Progenitor cell of endocrine pancreas (in vitro differentiated cells): ENCODE results near the gene ARL4C. TPM values are rescaled to one million over a fixed set of nuclear protein-coding genes. Genes with fewer than 3 reads are reported as not detected.

Source experiments
- DNase-seq: peaks from one replicate; pipeline ENCODE4 v3.0.0; 2021; ENCODE audit warnings: low spot score; ENCODE audit not compliant: unreplicated experiment
- H3K27ac Mint-ChIP-seq: 2 replicates; pipeline ENCODE4 v1.8.0; 2021; ENCODE audit warnings: mild to moderate bottlenecking, moderate library complexity, mixed read lengths
- H3K27me3 Mint-ChIP-seq: 2 replicates; pipeline ENCODE4 v1.8.0; 2021; ENCODE audit warnings: mixed read lengths
- H3K36me3 Mint-ChIP-seq: 2 replicates; pipeline ENCODE4 v1.8.0; 2022; ENCODE audit warnings: mixed read lengths; ENCODE audit not compliant: insufficient read depth
- H3K4me1 Mint-ChIP-seq: 2 replicates; pipeline ENCODE4 v1.8.0; 2021; ENCODE audit warnings: low read depth, mixed read lengths
- H3K4me3 Mint-ChIP-seq: 2 replicates; pipeline ENCODE4 v1.8.0; 2021; ENCODE audit warnings: low read depth, mild to moderate bottlenecking, moderate library complexity, mixed read lengths
- H3K9me3 Mint-ChIP-seq: 2 replicates; pipeline ENCODE4 v1.8.0; 2021; ENCODE audit warnings: low read depth, mixed read lengths
- total RNA-seq: library from RNA; stranded (reverse); gene quantifications from 2 replicates; pipeline ENCODE4 v1.2.1, GENCODE V29; 2021
- TF ChIP-seq, protein P1 (sequence below): fragments of 200-600 bp; sonication (generic); IDR thresholded peaks from one replicate; pipeline ENCODE4 v1.5.0; 2021; ENCODE audit warnings: antibody characterized with exemption, mild to moderate bottlenecking; ENCODE audit not compliant: unreplicated experiment

Gene ARL4C
- total RNA-seq, 1 donor from 2014 or later, result 39.9 TPM

DNA sequence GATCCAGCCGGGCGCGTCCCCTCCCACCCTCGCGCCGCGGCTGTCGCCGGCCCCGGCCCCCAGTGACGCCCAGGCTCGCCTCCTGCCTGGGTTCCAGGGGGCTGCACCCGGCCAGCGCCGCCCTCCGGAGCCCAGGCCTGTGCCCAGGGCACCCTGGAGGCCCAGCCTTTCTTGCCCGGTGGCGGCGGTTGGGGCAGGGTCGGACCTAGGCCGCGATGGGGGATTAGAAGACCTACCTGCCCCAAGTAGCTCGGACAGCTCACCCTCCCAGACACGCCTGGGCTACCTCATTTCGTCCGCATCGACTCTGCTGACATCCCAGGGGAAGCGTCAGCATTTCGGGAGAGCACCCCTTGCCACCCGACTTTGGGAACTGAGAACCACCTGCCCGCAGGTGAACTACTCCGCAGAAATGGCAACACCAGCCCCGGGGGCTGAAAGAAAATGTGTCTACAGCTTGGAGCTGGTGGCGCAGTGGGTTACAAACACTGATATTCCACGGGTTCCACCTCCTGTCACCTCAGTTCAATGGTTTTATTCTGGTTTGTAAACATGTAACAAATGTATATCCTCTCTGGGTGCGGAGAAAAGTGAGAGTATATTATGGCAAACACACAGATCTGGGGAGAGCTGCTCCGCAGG is 834 bp upstream of the ARL4C start:
- H3K27ac Mint-ChIP-seq, result peak overlapping the region; percentile 89
- peak overlapping the region; percentile 67 for H3K4me3 Mint-ChIP-seq
- H3K9me3 Mint-ChIP-seq, result no peaks in the 10 kb centered on the region
- H3K27me3 Mint-ChIP-seq, result peaks cover 13% of the 10 kb centered on the region
- peaks cover 3% of the 10 kb centered on the region for H3K36me3 Mint-ChIP-seq
- H3K4me1 Mint-ChIP-seq, result peaks cover 13% of the 10 kb centered on the region
- TF ChIP-seq, protein P1, sequence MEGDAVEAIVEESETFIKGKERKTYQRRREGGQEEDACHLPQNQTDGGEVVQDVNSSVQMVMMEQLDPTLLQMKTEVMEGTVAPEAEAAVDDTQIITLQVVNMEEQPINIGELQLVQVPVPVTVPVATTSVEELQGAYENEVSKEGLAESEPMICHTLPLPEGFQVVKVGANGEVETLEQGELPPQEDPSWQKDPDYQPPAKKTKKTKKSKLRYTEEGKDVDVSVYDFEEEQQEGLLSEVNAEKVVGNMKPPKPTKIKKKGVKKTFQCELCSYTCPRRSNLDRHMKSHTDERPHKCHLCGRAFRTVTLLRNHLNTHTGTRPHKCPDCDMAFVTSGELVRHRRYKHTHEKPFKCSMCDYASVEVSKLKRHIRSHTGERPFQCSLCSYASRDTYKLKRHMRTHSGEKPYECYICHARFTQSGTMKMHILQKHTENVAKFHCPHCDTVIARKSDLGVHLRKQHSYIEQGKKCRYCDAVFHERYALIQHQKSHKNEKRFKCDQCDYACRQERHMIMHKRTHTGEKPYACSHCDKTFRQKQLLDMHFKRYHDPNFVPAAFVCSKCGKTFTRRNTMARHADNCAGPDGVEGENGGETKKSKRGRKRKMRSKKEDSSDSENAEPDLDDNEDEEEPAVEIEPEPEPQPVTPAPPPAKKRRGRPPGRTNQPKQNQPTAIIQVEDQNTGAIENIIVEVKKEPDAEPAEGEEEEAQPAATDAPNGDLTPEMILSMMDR, result peak; percentile 9
- peak; percentile 34 for DNase-seq

DNA sequence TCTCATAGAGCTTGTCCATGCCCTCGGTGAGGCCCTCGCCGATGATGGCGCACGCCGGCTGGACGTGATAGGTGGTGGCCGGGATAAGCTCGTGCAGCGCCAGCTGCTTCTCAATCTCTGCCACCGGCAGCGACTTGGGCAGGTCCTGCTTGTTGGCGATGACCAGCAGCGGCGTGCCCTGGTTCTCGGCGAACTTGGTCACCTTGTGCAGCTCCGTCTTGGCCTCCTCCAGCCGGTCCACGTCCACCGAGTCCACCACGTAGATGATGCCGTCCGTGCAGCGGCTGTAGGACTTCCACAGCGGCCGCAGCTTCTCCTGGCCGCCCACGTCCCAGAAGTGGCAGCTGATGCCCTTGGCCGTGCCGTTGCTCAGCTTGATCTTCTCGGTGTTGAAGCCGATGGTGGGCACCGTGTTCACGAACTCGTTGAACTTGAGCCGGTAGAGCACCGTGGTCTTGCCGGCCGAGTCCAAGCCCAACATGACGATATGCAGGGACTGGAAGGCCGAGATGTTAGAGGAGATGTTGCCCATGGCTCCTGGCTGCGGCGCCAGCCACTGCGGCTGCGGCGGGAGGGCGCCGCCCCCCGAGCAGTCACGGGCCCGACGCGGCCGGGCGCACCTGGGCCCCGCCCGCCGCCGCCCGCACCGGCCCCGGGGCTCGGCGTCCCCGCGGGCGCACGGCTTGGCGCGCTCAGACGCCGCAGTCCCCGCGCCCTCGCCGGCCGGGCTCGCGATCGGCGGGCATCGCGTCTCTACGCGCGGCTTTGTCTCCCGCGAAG is 636 bp downstream of the ARL4C start:
- peaks cover 13% of the 10 kb centered on the region for H3K27me3 Mint-ChIP-seq
- DNase-seq, result peak; percentile 19
- H3K36me3 Mint-ChIP-seq, result peaks cover 5% of the 10 kb centered on the region
- H3K9me3 Mint-ChIP-seq, result no peaks in the 10 kb centered on the region
- peak overlapping the region; percentile 96 for H3K27ac Mint-ChIP-seq
- H3K4me1 Mint-ChIP-seq, result peaks cover 15% of the 10 kb centered on the region
- TF ChIP-seq, protein P1, result no peak
- H3K4me3 Mint-ChIP-seq, result peak overlapping the region; percentile 96

DNA sequence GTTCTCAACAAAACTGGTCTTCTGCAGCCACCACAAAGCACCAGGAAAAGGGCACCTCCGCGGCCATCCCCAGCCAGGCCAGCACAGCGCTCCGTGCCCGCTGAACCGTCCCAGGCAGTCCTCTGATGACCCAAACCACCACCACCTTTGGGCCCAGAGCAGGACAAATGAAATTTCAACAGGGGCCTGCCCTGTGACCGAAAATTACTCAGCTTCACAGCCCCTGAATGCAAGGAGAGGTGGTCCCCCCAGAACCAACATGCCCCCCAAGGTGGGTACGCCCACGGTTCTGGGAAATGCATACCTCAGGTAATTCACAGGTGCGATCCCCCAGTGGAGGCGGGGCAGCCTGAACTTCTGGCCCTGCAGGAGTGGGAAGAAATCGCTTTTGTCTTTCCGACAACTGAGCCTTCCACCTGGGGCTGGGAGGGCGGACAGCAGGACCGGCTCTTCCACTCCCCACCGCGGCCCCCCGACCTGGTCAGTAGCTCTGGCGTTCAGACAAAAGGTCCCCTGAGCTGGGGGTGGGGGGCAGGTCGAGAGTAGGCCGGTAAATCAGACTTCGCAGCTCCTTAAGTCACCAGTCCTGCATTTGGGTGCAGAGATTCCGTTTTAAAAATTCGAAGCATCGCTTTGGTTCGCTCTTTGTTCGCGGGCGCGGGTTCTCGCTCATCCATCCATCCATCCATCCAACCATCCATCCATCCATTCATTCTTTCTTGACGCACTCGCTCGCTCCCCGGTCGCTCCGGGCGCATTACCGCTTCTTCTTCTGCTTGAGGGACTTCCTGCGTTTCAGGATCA is 1.4 kb downstream of the ARL4C start:
- DNase-seq, result peak; percentile 42
- H3K27me3 Mint-ChIP-seq, result peaks cover 11% of the 10 kb centered on the region
- H3K4me3 Mint-ChIP-seq, result peak overlapping the region; percentile 96
- TF ChIP-seq, protein P1, result no peak
- peaks cover 9% of the 10 kb centered on the region for H3K36me3 Mint-ChIP-seq
- H3K9me3 Mint-ChIP-seq, result no peaks in the 10 kb centered on the region
- H3K4me1 Mint-ChIP-seq, result peaks cover 17% of the 10 kb centered on the region
- H3K27ac Mint-ChIP-seq, result peak overlapping the region; percentile 96

DNA sequence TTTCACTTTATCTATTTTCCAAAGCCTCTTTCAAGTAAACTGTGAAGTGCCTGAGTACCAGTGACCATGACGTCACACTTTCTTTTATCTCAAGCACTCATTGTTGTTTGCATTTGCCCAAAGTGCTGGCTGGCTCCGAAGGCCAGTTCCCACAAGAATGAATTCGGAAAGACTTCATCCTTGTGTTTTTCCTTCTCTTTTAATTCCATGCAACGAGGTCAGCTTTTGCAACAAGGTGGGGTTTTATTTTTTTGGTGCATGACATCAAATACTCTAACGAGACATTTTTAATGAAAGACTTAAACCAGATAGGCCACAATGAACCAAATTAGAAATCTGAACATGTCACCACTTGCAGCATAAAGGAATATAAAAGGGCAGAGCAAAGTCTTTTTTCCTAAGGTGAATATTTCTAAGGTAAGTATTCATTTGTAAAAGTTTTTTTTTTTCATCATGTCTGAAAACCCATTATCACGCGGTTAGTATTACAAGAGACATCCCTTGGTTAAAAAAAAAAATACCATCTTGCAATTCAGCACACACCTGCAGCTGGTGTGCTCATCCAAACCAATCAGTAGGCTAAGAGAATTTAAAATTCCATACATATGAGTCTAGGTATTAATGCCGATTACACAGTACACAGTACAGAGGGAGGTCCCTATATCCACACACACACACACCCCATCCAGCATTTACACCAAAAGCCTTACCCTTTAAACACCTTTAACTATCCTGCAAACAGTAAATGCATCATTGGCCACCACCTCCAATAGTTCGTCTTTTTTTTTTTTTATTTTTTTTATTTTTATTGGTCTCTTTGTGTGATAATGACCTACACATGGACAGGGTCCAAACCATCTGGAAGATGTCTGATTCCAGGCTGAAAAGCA is 2.3 kb downstream of the ARL4C start:
- peaks cover 12% of the 10 kb centered on the region for H3K36me3 Mint-ChIP-seq
- peaks cover 11% of the 10 kb centered on the region for H3K27me3 Mint-ChIP-seq
- DNase-seq, result no peak
- TF ChIP-seq, protein P1, result no peak
- peak overlapping the region; percentile 96 for H3K27ac Mint-ChIP-seq
- H3K4me3 Mint-ChIP-seq, result peak overlapping the region; percentile 96
- peaks cover 17% of the 10 kb centered on the region for H3K4me1 Mint-ChIP-seq
- no peaks in the 10 kb centered on the region for H3K9me3 Mint-ChIP-seq
